Left ventricle myocardium inferior (tissue), 1 donor: ENCODE data around the gene PAM. TPM values are rescaled to one million over a fixed set of nuclear protein-coding genes. Genes with fewer than 3 reads are reported as not detected.
A peak's percentile ranks its signal among the peaks of the same experiment; 100 is the strongest.

ENCODE experiments used
- DNase-seq: peaks from one replicate; pipeline ENCODE4 v3.0.0-alpha.2; 2020
- H3K27ac ChIP-seq: fragments of 200-600 bp; replicated peaks from 2 replicates; pipeline ENCODE4 v1.8.0; 2021
- H3K27me3 ChIP-seq: fragments of 200-600 bp; 2 replicates; pipeline ENCODE4 v1.8.0; 2021; ENCODE audit warnings: low read depth
- H3K36me3 ChIP-seq: fragments of 200-600 bp; 2 replicates; pipeline ENCODE4 v1.8.0; 2021
- H3K4me1 ChIP-seq: fragments of 200-600 bp; 2 replicates; pipeline ENCODE4 v1.8.0; 2021
- H3K4me3 ChIP-seq: fragments of 200-600 bp; 2 replicates; pipeline ENCODE4 v1.8.0; 2021; ENCODE audit warnings: mild to moderate bottlenecking, moderate library complexity
- H3K9me3 ChIP-seq: fragments of 200-600 bp; replicated peaks from 2 replicates; pipeline ENCODE4 v1.8.0; 2021
- CTCF ChIP-seq: fragments of 200-600 bp; IDR thresholded peaks from 2 replicates; pipeline ENCODE4 v1.8.0; 2021; ENCODE audit warnings: antibody characterized with exemption, mild to moderate bottlenecking, borderline replicate concordance
- intact Hi-C: fragments of 100-400 bp; cut with micrococcal nuclease; formaldehyde crosslinking; loops from one replicate; pipeline ENCODE4 v1.11.0; 2022
- total RNA-seq: library from RNA; stranded (reverse); fragmentation: NEBNext Ultra II Directional; extraction: Animal tissue kit (Norgen Biotek cat#: 25700); gene quantifications from one replicate; pipeline ENCODE4 v1.2.1, GENCODE V29; 2021
- donor health status: DM: no; HTN: yes; CAD: no; lungs with severe emphysema.

The PAM gene
- total RNA-seq, 1 donor from 2014 or later, result 1,051 TPM

GRCh38 chr5:102856389-102856777 lies 101.3 kb downstream of the PAM start:
- TF ChIP-seq CTCF, result no peak
- intact Hi-C loops, result no loop called here
- Histone ChIP-seq H3K27ac (no peak overlapping the region), H3K4me1 (peaks cover 3% of the 10 kb centered on the region), H3K36me3 (no peaks in the 10 kb centered on the region), H3K4me3 (no peak overlapping the region), H3K9me3 (peaks cover 5% of the 10 kb centered on the region), H3K27me3 (no peaks in the 10 kb centered on the region)
- DNase-seq, result no peak

- no peak for TF ChIP-seq CTCF
- Histone ChIP-seq H3K27me3 (no peaks in the 10 kb centered on the region), H3K36me3 (no peaks in the 10 kb centered on the region), H3K27ac (peak overlapping the region; percentile 1), H3K9me3 (peaks cover 5% of the 10 kb centered on the region), H3K4me3 (no peak overlapping the region), H3K4me1 (peaks cover 10% of the 10 kb centered on the region)
- peak; percentile 18 for DNase-seq
- intact Hi-C loops, result no loop called here
Observed at GRCh38 chr5:102857076-102857818, 102.1 kb downstream of the PAM start.

GRCh38 chr5:102858221-102858620 lies 103.1 kb downstream of the PAM start:
- H3K4me1 ChIP-seq, result peaks cover 16% of the 10 kb centered on the region
- no peaks in the 10 kb centered on the region for H3K27me3 ChIP-seq
- intact Hi-C loops, result no loop called here
- H3K4me3 ChIP-seq, result no peak overlapping the region
- no peak for TF ChIP-seq CTCF
- no peak for DNase-seq
- H3K27ac ChIP-seq, result no peak overlapping the region
- peaks cover 5% of the 10 kb centered on the region for H3K9me3 ChIP-seq
- no peaks in the 10 kb centered on the region for H3K36me3 ChIP-seq

- no peak overlapping the region for H3K4me3 ChIP-seq
- DNase-seq, result no peak
- TF ChIP-seq CTCF, result no peak
- no peak overlapping the region for H3K27ac ChIP-seq
- H3K27me3 ChIP-seq, result no peaks in the 10 kb centered on the region
- peaks cover 5% of the 10 kb centered on the region for H3K9me3 ChIP-seq
- no peaks in the 10 kb centered on the region for H3K36me3 ChIP-seq
- intact Hi-C loops, result no loop called here
- peaks cover 21% of the 10 kb centered on the region for H3K4me1 ChIP-seq
Observed at GRCh38 chr5:102858808-102859207, 103.7 kb downstream of the PAM start.

- no peak overlapping the region for H3K27ac ChIP-seq
- no peak overlapping the region for H3K4me3 ChIP-seq
- H3K9me3 ChIP-seq, result peaks cover 5% of the 10 kb centered on the region
- intact Hi-C loops, result no loop called here
- no peaks in the 10 kb centered on the region for H3K27me3 ChIP-seq
- TF ChIP-seq CTCF, result no peak
- no peak for DNase-seq
- peaks cover 34% of the 10 kb centered on the region for H3K4me1 ChIP-seq
- H3K36me3 ChIP-seq, result no peaks in the 10 kb centered on the region
Observed at GRCh38 chr5:102860035-102860434, 104.9 kb downstream of the PAM start.
